Stimulated activated naive CD8-positive, alpha-beta T cell treated with anti-CD3 and anti-CD28 coated beads, Interleukin-15, Interleukin-2, amounts not matched to agents 100 U/mL and 50 U/mL, for 24 hours (primary cell): Measurements from ENCODE around the gene NFIL3.

Experiments used
- ATAC-seq: fragments of 150-1000 bp; cut with Tn5 transposase; one replicate; pipeline ENCODE4 v1.10.0; 2021
- DNase-seq: peaks from one replicate; pipeline ENCODE4 v3.0.0; 2021

NFIL3 gene

DNA sequence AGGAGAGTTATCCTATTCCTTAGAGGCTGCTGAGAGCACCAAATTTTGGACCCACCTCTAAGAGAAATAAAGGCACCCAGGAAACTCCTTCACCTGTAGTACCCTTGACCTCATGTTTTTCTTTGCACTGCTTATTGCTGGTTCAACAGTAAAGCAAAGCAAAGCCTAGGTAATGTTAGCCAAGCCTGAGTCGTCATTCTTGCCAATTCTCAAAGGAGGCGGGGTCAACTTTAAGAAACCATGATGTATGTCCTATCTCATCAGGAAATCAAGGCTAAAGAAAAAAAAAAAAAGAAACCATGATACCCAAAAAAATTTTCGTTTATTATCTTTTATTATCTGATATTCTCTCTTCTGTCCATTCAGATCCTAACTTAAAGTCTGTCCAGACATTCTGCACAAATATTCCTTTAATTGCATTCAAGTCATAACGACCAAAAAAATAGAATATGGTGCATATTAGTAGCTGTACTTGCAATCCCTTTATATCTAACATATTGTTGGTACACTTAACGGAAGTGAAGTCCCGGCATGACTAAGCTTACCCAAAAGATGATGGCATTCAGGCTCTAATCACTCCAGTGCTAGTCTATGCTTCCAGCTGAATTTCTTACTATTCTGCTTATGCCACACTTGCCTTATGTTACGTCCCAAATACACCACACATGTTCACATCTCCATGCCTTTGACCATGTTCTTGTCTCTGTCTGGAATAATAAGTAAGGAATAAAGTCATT is 63.7 kb downstream of the NFIL3 start:
- DNase-seq (no peak), ATAC-seq (no peak)

DNA sequence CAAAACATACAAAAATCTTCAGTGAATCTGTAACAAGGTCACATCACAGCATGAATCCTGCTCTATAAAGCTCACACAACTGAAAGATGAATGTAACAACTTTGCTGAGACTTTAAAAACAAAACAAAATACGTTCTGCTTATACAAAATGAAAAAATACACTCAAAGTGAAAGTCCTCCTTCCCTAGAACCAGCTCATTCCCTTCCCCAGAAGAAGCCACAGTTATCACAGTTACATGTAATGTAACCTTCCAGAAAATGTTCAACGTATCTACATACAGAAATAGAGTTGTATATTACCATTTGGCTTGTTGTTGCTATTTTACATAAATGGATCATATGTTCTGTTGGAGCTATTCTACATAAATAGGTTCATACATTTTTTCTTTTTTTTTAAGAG is 64.5 kb downstream of the NFIL3 start:
- DNase-seq (no peak), ATAC-seq (peak; percentile 41)
